NCI-H2029 (cell line): ENCODE results near the gene SRD5A2.

Experiments used
- DNase-seq: peaks from one replicate; lab custom pipeline; 2025; lab: John Stamatoyannopoulos, UW

SRD5A2 gene

DNA sequence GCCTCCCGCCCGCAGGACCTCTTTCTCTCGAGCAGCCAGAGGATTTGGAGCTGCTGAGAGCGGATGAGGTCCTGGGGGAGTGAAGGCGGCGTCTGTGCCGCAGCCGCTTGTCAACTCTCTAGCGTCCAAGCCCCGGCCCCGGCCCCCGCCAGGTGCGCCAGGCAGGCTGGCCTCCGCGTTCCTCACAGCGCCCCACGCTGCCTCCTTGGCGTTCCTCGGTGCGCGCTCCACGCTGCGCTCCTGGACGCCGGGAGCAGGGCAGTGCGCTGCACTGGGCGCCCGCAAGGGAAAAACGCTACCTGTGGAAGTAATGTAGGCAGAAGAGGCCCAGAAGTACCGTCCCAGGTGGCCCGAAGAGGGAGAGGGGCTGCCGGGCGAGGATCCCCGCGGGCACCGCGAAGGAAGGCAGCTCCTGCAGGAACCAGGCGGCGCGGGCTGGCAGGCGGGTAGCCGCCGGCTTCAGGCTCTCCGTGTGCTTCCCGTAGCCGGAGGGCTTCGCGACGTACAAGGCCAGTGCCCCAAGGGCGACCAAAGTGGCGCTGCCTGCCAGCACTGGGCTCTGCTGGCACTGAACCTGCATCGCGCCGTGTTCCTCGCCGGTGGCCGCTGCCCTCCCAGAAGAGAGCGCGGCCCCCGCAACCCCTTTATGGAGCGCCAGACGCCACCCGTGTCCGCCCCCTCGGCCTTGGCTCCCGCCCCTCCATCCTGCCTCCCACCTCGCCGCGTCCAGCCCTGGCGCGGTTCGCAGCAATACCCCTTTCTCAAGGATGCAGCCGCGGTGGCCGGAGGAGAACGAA is at the start of gene SRD5A2:
Gene SRD5A2 (minus strand): TSS at position 618 of the 797 bp plus-strand sequence. CDS start 38 bp downstream, at position 580.
- DNase-seq: no peak

DNA sequence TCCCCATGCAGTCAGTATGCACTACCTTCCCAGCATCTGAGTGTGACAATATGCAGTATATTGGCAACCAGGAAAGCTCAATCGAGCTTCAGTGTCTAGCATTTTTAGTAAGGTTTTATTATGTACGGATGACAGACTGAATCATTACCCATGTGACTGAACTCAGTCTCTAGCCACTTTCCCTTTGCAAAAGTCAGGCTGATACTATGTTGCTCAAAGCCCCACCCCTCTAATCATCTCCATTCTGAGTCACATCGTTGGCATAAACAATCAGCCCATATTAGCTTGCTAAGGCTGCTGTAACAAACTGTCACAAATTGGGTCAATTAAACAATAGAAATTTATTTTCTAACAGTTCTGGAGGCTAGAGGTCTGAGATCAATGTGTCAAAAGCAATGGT is 25.8 kb upstream of the SRD5A2 start:
- DNase-seq: no peak

- no peak for DNase-seq
Observed at GRCh38 chr2:31598694-31599093, 18.0 kb upstream of the SRD5A2 start.

DNA sequence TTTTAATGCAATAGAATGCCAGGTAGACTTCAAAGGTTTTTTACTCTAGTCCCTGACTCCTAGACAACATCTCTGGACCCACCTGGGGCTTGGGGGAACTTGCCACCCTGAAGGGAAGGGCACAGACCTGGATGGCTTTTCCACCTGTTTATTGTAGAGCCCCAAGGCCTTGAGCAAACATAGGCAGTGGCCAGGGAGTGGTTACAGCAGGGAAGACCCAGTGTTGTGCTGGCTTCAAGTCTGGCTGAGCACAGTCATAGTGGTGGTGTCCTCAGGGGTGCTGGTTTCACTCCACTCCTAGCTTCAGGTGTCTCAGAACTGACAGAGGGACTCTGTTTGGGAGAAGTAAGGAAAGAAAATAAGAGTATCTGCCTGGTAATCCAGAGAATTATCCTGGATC is 5.5 kb upstream of the SRD5A2 start:
- no peak for DNase-seq

DNA sequence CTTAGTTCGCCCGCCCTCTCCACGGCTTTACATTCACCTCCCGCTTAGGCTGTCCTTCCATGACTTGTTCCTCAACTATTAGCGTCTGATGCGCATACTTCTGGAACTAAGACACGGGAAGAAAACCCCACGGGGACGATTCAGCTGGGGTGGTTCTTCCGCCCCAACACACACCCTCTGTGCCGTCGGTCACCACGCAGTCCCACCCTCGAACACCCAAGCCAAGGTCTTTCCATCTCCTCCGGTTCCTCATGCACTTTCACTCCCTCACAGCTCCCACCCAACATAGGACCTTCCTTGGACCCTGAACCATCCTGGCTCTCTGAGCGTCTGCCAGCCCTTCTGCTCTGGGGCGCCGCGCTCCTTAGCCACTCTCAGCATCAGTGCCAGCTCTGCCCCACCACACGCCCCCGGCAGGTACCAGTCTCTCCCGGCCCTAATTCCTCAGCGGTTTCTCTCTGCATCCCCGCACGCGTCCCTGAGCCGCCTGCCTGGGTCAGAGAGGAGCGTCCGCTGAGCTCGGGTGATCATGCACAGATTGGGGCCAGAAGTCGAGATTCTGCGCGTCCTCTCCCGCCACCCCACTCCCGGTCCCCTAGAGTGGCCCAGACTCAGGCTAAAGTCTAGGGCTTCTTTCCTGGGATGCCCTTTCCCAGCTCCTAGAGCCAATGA is 522 bp upstream of the SRD5A2 start:
- DNase-seq: no peak

- DNase-seq: no peak
Observed at GRCh38 chr2:31579996-31580320, 780 bp downstream of the SRD5A2 start.

DNA sequence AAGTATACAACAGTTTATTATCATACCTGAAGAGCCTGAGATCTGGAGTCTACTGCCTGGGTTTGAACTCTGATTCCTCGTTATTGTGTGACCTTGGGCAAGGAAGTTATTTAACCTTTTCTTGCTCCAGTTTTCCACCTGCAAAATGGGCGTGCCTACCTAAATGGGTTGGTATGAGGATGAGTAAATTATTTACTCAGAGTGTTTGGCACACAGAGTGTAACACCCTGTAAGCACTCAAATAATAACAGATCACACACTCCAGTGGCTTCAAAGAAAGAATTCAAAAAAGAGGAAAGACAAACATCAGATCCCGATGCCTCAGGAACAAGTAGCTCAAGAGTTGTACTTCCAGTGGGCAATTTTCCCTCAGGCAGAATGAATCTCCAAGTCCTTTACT is 2.4 kb downstream of the SRD5A2 start:
- peak; percentile 38 for DNase-seq

DNA sequence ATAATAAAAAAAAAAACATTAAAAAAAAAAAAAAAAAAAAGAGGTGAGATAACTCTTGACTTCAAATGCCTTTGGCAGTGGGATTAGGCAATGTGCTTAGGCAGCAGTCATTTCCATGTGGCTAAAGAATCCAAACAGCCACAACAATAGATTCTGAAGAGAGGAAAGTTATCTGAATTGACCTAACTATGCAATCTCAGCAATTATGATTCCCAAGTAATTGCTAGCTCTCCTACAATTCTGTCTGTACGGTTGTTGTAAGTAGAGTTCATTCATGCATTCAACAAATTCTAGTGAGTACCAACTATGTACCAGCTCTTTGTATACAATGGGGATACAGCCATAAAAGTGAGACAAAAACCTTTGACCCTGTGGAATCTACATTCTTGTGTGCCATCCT is 3.6 kb downstream of the SRD5A2 start:
- DNase-seq: no peak

- DNase-seq: no peak
Observed at GRCh38 chr2:31568585-31569201, 12.0 kb downstream of the SRD5A2 start.

- DNase-seq: no peak
Observed at GRCh38 chr2:31567679-31568078, 13.1 kb downstream of the SRD5A2 start.

DNA sequence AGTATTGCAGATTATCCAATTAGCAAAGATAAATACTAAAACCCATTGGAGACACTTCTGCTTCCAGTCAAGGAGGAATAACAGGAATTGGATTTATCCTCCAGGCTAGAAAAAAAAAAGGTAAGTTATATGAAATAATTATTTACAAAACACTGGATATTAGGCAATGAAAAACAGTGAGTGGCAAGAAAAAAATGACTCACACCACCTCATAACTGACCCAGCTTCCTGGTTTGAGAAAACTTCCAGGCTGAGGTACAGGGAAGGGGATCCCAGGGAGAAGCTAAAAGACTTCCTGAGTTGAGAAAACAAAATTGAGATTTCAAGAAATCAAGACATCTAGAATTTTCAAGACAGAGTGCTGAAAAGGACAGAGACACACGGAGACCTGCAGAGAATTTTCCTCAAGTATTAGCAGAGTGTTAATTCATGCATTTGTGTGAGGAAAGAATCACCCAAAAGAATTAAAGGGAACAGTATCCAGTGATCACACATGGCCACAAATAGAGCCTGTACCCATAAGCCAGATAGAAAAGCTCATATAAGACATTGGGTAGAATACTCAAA is 17.4 kb downstream of the SRD5A2 start:
- no peak for DNase-seq

DNA sequence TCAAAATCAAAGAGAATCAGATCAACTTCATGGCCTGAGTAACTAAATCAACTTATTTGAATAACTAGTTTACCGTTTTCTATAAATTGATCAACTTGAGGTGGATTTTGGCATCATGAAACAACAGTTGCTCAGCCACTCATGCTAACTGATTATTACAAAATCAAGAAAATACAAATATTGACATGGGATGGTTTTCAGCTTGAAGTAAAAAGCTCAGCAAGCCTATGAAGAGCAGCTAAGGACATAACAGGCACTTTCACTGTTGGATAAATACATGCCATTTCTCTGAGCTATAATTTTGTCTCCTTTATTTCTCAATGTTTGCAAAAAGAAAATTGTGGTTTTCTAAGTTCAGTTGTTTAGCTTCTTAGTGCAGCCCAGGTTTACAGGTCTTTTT is 18.9 kb downstream of the SRD5A2 start:
- DNase-seq: no peak

GRCh38 chr2:31558401-31559295 is 22.1 kb downstream of the SRD5A2 start:
- peak; percentile 31 for DNase-seq

GRCh38 chr2:31556940-31557339 is 23.8 kb downstream of the SRD5A2 start:
- no peak for DNase-seq

DNA sequence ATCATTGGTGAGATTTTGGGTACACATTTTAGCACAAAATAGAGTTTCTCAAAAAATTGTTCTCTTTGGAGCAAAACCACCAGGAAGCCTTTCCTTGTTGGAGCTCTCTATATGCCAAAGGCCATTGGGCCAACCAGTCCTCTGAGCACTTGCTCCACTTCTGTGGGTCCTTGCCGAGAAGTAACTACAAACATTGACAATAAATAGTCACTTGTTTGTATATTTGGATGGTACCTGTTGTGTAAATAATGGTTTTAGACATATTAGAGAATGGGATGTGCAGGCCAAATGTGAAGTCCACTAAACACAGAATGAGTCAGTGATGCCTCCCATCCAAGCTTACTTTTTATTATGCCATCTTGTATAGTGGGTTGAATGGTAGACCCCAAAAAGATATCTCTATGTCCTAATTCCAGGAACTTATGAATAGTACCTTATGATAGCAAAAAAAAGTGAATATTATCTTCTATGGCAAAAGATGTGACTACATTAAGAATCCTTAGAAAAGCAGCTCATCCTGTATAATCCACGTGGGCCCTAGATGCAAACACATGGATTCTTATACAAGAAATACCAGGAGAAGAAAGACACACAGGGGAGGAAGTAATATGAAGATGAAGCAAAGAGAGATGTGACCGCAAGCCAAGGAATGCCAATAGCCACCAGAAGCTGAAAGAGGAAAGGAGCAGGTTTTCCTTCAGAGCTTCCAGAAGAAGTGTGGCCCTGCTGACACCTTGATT is 24.6 kb downstream of the SRD5A2 start:
- DNase-seq: no peak

DNA sequence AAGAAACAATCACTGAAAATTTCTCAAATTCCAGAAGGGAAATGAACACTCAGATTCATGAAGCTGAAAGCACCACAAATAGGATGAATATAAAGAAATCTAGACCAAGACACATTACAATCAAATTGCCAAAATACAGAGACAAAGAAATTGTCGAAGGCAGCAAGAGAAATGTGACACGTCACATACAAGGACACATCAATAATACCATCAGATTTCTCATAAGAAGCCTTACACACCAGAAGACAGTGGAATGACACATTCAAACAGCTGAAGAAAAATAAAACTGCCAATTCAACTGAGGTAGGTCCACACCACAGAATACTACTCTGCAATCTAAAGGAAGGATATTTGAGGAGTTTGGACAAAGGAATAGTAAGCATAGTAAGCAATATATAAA is 27.4 kb downstream of the SRD5A2 start:
- DNase-seq: no peak

- DNase-seq: no peak
Observed at GRCh38 chr2:31547485-31547884, 33.3 kb downstream of the SRD5A2 start.

- DNase-seq: no peak
Observed at GRCh38 chr2:31541853-31542252, 38.9 kb downstream of the SRD5A2 start.

DNA sequence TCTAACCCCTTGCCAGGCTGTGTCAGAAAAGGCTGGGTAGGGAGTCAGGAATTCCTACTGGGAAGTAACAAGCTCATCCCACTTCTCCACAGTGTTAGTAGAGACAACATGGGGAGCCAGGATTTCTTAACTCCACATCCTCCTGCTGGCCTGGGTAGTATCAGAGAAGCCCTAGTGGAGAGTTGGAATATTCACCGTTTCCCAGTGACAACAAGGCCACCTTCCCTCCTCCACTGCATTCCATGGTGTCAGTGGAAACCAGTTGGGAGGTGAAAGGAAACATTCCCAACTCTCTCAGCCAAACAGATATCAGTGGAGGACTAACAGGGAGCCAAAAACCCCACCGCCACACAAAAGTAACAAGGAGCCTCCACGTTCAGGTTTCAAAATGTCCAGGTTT is 41.2 kb downstream of the SRD5A2 start:
- DNase-seq: no peak

DNA sequence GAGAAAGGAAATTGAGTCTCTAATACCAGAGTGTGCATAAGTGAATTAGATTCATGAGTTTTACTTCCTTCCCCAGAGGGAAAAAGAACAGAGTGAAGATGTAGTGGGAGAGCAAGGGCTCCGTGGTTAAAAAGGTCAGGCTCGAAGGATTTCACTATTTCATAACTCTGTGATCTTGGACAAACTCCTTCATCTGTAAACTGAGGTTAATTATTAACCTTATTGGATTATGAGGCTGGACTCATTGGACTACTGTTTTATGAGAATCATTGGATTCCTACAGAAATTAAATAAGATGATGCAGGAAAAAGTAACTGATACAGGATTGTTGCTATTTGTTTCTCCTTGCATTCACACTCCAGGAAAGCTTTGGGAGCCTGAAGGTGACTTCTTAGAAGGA is 45.0 kb downstream of the SRD5A2 start:
- DNase-seq: no peak

GRCh38 chr2:31534636-31535035 is 46.1 kb downstream of the SRD5A2 start:
- DNase-seq: no peak
